Measurements from ENCODE around the gene CA4.

Gene CA4

DNA sequence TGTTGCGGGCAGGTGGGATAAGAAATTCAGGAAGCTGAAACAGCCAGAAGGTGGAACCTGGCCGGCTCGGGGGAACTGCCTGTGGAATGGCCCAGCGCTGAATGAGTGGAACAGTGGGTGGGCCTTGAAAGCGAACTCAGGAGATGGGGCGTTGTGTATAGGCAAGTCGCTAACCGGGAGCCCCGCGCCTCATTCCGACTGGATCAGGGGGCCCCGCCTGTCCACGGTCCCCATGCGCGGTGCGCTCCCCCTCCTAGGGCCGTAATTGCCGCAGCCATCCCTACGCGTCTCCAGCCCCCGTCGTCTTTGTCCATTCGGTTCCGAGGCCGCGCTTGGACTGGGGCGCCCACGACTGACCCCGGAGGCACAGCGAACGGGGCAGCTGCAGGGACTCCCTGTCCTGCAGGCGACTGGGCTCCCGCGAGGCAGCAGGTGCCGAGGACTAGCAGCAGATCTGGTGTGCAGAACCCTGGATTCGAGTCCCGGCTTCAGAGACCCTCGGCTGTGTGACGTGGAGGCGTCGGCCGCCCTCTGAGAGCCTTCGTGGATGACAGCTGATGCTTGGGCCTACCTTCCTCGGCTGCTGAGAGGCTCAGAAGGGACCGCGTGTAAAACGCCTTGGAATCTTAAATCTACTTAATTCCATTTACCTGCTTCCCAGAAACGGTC, 10.9 kb upstream of the CA4 start:
- no peak overlapping the region for H3K4me3 ChIP-seq
- TF ChIP-seq EZH2 (IDR thresholded peaks at IDR 0.05) (no peak), POLR2AphosphoS5 (IDR thresholded peaks at IDR 0.05; ENCODE audit: borderline replicate concordance, low read depth, low read length) (no peak), FOXP2 (optimal IDR thresholded peaks at IDR 0.05; ENCODE audit: control extremely low read depth, extremely low read length, insufficient read depth) (no peak)
- H3K9ac ChIP-seq (ENCODE audit: insufficient read length), result no peak overlapping the region
- H3K9me3 ChIP-seq (ENCODE audit: low read depth, low read length), result no peaks in the 10 kb centered on the region
- DNase-seq (ENCODE audit: low read depth, low spot score), result no peak
- H3K36me3 ChIP-seq (ENCODE audit: insufficient read depth, low read length), result no peaks in the 10 kb centered on the region
- H3K27ac ChIP-seq, result no peak overlapping the region

GRCh38 chr17:60139438-60140285, 10.1 kb upstream of the CA4 start:
- Histone ChIP-seq H3K9me3 (ENCODE audit: low read depth, low read length) (no peaks in the 10 kb centered on the region), H3K9ac (ENCODE audit: insufficient read length) (no peak overlapping the region), H3K4me3 (no peak overlapping the region), H3K36me3 (ENCODE audit: insufficient read depth, low read length) (no peaks in the 10 kb centered on the region), H3K27ac (no peak overlapping the region)
- no peak for DNase-seq (ENCODE audit: low read depth, low spot score)
- TF ChIP-seq FOXP2 (optimal IDR thresholded peaks at IDR 0.05; ENCODE audit: control extremely low read depth, extremely low read length, insufficient read depth) (no peak), POLR2AphosphoS5 (IDR thresholded peaks at IDR 0.05; ENCODE audit: borderline replicate concordance, low read depth, low read length) (no peak), EZH2 (IDR thresholded peaks at IDR 0.05) (no peak)

DNA sequence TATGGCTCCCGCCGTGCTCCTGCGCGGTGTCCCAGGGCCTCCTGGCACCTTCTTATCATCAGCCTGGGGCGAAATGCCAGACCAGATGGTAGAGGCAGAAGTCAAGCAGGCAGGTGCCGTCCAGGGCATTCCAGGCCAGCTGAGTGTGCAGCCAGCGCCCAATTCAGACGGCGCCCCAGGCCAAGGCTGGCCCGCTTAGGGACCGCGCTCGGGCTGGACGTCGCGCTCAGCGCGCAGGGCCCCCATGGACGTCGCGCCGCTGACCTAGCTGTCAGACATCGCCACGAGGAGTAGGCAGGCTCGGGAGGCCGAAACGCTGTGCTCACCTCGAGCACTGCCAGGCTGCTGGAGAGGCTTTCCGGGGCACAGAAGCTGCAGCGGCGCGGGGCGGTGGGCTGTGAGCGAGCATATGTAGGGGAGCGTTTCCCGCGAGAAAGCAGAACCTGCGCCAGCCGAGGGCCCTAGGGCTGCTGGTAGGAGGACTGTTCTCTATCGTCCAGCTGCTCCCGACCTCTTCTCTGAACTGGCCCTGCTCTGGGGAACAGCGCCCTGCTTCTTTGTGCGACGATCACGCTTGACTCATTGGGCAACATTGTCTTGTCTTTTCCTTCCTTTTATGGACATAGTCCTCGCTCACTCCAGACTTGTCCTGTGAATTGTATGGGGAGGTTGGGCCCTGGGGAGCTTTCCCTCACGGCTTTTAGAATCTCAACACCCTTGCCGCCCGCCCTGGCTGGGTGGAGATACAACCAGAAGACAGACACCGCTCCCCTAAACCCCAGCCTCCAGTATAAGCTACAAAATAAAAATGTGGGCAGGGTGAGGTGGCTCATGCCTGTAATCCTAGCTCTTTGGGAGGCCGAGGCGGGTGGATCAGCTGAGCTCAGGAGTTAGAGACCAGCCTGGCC, 8.4 kb upstream of the CA4 start:
- Histone ChIP-seq H3K27ac (no peak overlapping the region), H3K36me3 (ENCODE audit: insufficient read depth, low read length) (no peaks in the 10 kb centered on the region), H3K9ac (ENCODE audit: insufficient read length) (no peak overlapping the region), H3K9me3 (ENCODE audit: low read depth, low read length) (no peaks in the 10 kb centered on the region), H3K4me3 (no peak overlapping the region)
- no peak for DNase-seq (ENCODE audit: low read depth, low spot score)
- no peak for TF ChIP-seq EZH2 (IDR thresholded peaks at IDR 0.05)
- TF ChIP-seq POLR2AphosphoS5 (IDR thresholded peaks at IDR 0.05; ENCODE audit: borderline replicate concordance, low read depth, low read length), result no peak
- no peak for TF ChIP-seq FOXP2 (optimal IDR thresholded peaks at IDR 0.05; ENCODE audit: control extremely low read depth, extremely low read length, insufficient read depth)

GRCh38 chr17:60142872-60143499, 6.8 kb upstream of the CA4 start:
- Histone ChIP-seq H3K36me3 (ENCODE audit: insufficient read depth, low read length) (no peaks in the 10 kb centered on the region), H3K4me3 (peak overlapping the region; percentile 78)

DNA sequence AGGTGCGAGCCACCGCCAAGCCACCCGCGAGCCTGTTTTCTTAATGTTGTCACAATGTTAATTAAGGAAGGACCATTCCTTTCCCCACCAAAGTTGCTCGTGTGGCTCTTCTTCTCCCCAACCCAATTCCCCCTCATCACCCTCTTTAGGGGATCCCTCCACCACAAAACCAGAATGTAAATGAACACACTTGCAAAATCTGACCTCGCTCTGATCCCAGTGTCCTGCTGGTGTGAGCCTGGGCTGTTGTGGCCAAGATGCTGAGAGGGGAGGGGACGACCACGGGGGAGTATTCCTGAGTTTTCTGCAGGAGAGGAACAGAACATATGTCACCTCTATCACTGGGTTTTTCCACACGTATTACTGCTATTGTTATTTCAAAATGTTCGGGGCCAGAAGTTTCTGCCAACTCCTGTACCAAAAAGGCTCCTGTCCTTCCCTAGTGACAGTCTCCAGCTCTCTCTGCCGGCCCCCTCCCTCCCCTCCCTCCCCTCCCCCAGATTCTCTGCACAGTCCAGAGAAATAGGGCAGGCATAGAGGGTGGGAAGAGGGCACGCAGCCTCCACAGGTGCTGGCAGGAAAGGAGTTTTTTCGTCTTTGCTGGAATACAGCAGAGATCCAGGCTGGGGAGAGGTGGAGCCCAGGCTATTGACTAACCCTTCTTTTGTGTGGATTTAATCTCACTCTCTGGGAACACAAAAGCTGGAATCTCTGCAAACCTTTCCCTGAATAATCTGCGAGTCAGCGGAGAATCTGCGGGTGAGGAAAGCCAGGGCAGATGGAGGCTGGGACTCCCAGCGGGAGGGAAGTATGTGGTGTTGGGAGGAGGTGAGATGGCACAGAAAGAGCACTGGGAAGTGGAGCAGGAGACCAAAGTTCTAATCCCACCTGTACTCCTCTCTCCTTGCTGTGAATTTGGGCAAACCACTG, 4.5 kb upstream of the CA4 start:
- H3K36me3 ChIP-seq (ENCODE audit: insufficient read depth, low read length), result no peaks in the 10 kb centered on the region
- no peak overlapping the region for H3K4me3 ChIP-seq
- no peaks in the 10 kb centered on the region for H3K9me3 ChIP-seq (ENCODE audit: low read depth, low read length)
- no peak overlapping the region for H3K27ac ChIP-seq
- TF ChIP-seq EZH2 (IDR thresholded peaks at IDR 0.05) (no peak), POLR2AphosphoS5 (IDR thresholded peaks at IDR 0.05; ENCODE audit: borderline replicate concordance, low read depth, low read length) (no peak), FOXP2 (optimal IDR thresholded peaks at IDR 0.05; ENCODE audit: control extremely low read depth, extremely low read length, insufficient read depth) (no peak)
- no peak for DNase-seq (ENCODE audit: low read depth, low spot score)
- H3K9ac ChIP-seq (ENCODE audit: insufficient read length), result no peak overlapping the region

More at GRCh38 chr17:60142872-60143499, 6.8 kb upstream of the CA4 start:
- H3K9ac ChIP-seq (ENCODE audit: insufficient read length), result peak overlapping the region; percentile 16
- TF ChIP-seq FOXP2 (optimal IDR thresholded peaks at IDR 0.05; ENCODE audit: control extremely low read depth, extremely low read length, insufficient read depth) (no peak), EZH2 (IDR thresholded peaks at IDR 0.05) (no peak), POLR2AphosphoS5 (IDR thresholded peaks at IDR 0.05; ENCODE audit: borderline replicate concordance, low read depth, low read length) (no peak)
- H3K9me3 ChIP-seq (ENCODE audit: low read depth, low read length), result no peaks in the 10 kb centered on the region
- DNase-seq (ENCODE audit: low read depth, low spot score), result peak; percentile 79
- H3K27ac ChIP-seq, result 0 out of 2 replicates have a peak overlapping the region, but pooled peaks have one; percentile 37

GRCh38 chr17:60146206-60146605, 3.6 kb upstream of the CA4 start:
- no peak overlapping the region for H3K27ac ChIP-seq
- H3K4me3 ChIP-seq, result no peak overlapping the region
- DNase-seq (ENCODE audit: low read depth, low spot score), result no peak
- no peak overlapping the region for H3K9ac ChIP-seq (ENCODE audit: insufficient read length)
- TF ChIP-seq EZH2 (IDR thresholded peaks at IDR 0.05) (no peak), FOXP2 (optimal IDR thresholded peaks at IDR 0.05; ENCODE audit: control extremely low read depth, extremely low read length, insufficient read depth) (no peak), POLR2AphosphoS5 (IDR thresholded peaks at IDR 0.05; ENCODE audit: borderline replicate concordance, low read depth, low read length) (no peak)
- no peaks in the 10 kb centered on the region for H3K9me3 ChIP-seq (ENCODE audit: low read depth, low read length)
- H3K36me3 ChIP-seq (ENCODE audit: insufficient read depth, low read length), result no peaks in the 10 kb centered on the region

Measured in SK-N-MC (cell line).